NCI-H2196 treated with DMSO at 0.1 percent for 48 hours (cell line): ENCODE measurements around the gene IPO9.
A peak's percentile ranks its signal among the peaks of the same experiment; 100 is the strongest.
"Not testable (repeated sequence)": the region's sequence is repeated elsewhere in the genome, so short reads cannot be mapped to it uniquely, and the experiment has no call there.

ENCODE experiments used
- DNase-seq: peaks from one replicate; lab custom pipeline; 2025; ENCODE audit not compliant: unreplicated experiment; lab: John Stamatoyannopoulos, UW

IPO9 gene

DNA sequence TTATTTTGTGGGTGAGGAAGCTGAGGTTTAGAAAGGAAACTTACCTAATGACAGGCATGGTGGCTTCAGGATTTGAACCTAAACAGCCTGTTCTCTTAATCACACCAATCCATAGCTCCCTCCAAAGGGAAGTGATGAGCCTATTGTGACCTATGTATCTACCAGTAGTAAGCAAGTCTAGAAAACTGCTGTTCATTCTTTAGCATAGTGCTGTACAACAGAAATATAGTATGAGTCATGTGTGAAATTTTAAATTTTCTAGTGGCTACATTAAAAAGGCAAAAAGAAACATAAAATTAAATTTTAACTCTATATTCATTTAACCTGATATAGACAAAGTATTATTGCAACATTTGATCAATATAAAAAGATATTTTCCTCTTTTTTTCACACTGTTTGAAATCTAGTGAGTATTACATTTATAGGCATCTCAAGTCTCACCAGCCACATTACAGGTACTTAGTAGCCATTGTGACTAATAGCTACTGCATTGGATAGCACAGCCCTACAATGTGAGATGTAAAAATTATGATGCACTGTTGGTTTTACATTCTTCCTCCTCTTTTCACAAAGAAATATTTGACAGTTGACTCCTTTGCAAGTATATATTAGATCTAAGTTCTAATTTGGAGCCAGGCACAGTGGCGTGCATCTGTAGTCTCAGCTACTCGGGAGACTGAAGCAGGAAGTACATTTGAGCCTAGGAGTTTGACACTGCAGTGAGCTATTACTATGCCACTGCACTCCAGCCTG lies 16.6 kb downstream of the IPO9 start:
- no peak for DNase-seq

DNA sequence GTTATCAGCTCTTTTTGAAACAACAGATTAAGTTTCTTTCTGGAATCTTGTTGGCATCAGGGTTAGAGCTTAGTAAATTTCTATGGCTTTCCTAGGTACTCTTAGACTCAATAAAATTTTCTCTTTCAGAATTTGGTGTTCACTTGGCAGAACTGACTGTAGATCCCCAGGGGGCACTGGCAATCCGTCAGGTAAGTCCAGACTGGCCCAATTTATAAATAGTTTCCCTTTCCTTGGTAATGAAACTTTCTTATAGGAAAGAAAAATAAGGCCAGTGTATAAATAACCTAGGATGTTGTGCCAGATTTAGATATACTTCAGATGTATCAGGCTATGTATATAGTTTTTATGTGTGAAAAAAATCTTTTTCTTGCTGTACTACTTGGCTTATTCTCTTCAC lies 18.2 kb downstream of the IPO9 start:
- no peak for DNase-seq

DNA sequence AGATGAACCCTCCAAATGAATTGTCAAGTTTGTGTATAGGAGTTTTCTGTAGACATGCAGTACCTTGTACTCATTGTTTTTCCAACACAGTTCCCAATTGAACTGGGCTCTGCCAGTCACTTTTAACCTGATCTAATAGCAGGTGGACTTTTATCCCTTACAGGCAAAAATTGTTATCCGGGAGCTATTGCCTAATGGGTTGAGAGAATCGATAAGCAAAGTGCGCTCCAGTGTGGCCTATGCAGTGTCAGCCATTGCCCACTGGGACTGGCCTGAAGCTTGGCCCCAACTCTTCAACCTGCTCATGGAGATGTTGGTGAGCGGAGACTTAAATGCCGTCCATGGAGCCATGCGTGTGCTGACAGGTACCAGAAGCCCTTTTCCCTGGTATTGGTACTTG lies 19.3 kb downstream of the IPO9 start:
- DNase-seq, result no peak

DNA sequence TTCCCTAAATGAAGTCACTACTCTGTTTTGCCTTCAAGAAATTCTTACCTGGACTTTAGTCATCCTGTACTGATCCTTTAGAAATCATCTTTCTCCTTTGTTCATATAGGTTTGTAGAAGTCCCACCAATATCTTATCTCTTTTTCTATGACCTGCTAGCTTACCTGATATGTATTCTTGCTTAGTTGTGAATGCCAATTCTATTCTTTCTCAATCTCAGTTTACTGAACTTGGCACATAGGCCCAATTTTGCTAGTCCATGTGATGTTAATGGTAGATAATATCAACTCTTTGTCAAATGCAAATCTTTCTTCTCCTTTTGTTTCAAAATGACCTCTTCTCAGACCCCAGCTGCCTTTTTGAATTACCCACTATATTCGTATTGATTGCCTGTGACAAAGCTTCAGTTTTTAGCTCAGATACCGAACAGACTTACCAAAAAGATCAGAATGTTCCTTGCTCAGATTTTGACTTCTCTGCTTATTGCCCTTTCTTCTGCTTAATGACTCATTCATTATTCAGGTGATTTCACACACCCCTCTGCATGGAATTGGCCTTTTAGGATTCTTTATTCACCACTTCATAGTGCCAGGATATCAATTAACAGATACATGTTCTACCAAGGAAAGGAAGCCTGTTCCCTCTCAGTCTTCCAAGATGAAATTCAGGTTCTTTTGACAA lies 20.6 kb downstream of the IPO9 start:
- no peak for DNase-seq

DNA sequence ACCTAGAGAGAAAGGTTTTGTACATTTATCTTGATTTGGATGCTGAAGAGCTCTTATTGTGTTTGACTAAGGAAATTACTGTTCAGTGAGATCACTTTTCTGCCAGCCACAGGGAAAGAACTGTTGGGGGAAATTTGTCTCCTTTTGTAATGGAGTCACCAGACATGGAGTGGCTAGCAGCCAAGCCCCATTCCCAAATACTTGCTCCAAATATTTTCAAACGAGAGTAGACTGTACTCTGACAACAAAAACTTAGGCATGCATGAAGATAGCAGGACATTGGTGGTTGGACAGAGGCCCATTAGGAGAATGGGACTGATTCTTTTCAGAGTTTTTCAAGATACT lies 21.1 kb downstream of the IPO9 start:
- peak; percentile 33 for DNase-seq

DNA sequence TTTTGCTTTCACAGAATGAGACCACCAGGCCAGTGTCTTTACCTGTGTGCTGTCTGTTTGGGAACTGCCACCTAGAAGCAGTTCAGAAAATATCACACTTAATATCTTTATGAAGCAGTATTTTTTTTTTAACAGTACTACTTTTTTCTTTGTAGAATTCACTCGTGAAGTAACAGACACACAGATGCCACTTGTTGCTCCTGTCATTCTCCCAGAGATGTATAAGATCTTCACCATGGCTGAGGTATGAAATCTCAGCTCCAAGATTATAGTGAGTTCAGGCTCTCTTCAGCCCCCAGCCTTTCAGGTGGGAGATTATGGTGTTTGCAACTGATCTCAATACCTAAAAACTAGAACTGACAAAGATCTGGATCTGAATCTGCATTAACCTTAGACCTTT lies 23.0 kb downstream of the IPO9 start:
- DNase-seq, result no peak

DNA sequence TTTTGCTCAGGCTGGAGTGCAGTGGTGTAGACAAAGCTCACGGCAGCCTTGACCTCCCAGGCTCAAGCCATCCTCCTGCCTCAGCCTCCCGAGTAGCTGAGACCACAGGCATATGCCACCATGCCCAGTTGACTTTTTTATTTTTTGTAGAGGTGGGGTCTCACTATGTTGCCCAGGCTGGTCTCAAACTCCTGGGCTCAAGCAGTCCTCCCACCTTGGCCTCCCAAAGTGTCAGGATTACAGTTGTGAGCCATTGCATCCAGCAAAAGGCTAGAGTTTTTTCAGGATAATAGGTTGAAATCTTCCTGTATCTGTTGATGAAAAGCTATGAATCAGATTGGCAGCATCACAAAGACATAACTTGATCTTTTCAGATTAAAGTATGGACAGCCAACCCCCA lies 27.8 kb downstream of the IPO9 start:
- DNase-seq, result not testable (repeated sequence)

DNA sequence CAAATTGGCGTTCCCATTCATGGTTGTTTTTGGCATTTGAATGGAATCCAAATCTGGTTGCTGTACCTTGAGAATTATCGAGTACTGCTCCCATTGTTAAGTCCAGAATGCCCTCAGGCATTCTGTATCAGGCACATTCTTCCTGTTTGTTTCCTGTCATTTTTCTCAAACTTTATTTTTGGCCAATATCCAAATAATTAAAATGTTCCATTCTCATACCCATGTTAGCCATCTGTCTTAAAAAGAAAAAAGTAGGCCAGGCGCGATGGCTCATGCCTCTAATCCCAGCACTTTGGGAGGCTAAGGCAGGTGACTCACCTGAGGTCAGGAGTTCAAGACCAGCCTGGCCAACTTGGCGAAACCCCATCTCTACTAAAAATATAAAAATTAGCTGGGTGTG lies 30.5 kb downstream of the IPO9 start:
- DNase-seq, result no peak

DNA sequence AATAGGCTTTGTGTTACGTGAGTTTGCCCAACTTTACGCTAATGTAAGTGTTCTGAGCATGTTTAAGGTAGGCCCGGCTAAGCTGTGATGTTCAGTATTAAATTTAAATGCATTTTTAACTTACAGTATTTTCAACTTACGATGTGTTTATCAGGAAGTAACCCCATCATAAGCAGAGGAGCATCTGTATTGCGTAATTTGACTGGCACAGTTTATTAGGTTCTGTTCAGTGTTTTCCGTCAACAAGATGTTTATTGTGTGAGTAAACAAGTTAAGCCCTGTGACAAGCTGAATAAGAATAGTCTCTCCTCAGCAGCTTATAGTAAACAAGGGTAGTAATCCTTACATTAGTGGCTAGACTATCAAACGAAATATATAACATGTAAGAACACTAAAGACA lies 32.5 kb downstream of the IPO9 start:
- DNase-seq, result no peak

DNA sequence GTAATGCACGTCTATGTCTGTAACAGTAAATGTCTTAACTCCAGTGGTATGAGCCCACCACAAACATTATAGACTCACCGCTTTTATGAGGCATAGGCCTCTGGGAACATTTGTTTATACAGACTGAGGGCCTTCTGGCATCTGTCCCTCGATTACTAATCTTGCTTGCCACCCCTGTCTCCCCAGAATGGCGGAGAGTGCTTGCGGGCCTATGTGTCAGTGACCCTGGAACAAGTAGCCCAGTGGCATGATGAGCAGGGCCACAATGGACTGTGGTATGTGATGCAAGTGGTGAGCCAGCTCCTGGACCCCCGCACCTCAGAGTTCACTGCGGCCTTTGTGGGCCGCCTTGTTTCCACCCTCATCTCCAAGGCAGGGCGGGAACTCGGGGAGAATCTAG lies 41.4 kb downstream of the IPO9 start:
- DNase-seq, result no peak

DNA sequence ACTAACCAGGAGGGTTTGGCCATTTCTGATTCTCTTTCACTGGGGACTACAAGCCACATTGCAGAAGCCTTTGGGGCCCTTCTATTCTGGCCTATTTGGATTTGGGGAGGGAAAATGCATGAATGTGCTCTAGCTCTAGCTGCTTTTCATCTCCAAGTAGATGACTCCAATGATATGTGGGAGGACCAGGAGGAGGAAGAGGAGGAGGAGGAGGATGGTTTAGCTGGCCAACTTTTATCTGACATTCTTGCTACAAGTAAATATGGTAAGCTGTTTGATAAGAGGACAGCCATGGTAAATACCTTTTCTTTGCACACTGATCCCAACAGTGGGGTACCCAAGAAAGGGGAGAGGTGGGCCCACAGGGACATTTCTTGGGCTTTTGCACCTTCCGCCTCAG lies 45.7 kb downstream of the IPO9 start:
- DNase-seq, result no peak

DNA sequence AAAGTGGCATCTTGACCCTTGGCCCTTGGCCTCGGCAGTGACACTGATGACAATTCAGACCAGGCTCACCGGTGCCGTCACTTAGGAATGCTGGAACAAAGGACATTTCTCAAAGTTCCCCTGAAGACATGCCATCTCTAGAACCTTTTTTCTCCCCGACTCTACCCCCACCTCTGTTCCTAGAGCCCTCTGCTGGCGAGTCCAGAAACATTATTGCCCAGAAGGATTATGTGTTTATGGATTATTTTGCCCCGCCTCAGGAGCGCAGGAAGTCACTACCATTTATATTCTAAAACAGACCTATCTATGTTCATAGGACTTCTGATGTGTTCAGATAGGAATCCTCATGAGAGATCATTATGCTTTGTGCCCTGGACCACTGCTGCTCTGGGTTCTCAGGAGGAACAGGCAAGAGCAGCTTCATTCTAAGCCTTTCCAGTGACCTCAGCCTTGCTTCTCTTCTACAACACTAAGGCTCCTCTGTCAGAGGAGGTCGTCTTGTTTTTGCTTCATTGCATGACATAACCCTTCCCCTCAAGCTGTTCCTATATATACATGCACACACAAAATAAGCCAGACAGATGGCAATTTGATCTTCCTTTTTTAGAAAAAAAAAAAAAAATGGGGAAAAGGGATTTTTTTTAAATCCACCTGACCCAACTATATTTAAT lies 47.3 kb downstream of the IPO9 start:
- no peak for DNase-seq

DNA sequence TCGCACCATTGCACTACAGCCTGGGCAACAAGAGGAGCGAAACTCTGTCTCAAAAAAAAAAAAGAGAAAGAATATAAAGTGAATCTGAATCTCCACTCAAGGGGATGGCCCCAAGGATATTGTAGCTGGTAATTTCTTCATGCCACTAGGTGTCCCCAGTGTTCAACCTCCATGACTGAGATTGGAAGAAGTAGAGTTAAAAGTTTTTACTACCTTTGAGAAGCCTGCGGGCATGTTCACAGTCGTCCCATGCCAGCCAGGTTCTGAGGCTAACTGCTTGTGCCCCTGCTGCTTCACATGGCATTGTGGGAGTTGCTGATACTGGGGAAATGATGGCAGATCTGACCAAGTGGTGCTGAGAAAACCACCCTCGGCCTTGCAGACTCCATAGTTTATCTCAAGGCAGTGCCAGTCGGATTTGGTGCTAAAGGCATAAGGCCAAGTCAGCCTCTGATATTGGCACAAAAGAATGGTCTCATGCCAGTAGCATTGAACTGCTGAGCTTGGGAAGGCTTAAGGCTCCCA lies 49.0 kb downstream of the IPO9 start:
- no peak for DNase-seq

DNA sequence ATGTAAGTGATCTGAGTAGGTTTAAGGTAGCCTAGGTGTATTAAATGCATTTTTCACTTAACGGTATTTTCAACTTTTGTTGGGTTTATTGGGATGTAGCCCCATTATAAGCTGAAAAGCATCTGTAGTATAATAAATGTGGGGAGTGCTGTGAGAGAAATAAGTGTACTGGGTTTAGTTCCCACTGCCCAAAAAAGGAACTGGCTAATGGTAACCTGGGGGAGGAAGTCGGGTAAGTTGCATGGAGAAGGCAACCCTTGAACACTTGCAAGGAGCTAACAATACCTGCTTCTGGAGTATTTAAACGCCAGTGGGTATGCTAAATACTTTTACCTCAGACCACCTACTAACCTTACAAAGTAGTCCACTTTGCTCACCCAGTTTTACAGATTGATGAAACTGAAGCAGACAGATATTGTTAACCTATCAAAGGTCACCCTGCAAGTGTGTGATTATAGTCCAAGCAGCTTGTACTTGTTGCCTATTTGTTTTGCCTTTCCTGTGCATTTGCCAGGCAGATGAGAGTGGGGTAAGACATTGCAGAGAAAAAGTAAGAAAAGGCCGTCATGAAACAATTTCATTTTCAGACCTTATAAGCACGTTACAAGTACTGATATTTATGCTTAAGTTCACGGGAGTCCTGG lies 52.1 kb downstream of the IPO9 start:
- no peak for DNase-seq

DNA sequence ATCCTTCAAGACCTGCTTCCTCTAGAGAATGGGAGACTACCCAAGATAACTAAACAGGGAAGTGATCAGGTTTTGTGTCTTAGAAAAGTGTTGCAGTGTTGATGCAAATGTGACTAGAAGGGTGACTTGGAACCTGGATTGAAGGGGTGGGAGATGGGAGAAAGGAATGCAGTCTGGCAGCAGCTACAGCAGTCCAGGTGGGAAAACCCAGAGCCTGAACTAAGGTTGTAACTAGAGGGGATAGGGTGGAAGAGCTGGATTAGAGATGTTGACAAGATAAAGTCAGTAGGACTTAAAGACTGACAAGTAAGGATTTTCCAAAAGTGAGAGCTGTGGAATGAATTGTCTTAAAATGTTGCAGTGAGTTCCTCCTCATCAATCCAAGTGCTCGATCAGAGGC lies 52.7 kb downstream of the IPO9 start:
- no peak for DNase-seq

DNA sequence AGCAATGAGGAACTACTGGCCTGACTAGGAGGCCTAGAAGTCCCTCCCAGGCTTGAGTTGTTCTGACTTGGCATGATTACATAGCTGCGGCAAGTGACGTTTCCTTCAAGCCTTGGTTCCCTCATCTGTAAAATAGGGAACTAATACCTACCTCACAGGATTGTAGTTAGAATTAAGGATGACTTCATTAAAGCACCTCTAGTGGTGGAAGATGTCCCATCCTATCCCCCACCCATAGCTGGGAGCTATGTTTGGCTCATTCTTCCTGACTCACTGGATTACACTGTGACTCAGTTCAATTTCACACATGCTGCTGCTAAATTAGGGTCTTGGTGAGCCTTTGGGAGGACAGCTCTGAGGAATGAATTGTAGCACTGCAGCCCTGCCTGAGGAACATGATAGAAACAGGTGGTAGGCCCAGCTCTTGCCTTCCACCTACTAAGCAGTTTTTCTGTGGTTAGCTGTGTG lies 53.7 kb downstream of the IPO9 start:
- DNase-seq, result no peak

DNA sequence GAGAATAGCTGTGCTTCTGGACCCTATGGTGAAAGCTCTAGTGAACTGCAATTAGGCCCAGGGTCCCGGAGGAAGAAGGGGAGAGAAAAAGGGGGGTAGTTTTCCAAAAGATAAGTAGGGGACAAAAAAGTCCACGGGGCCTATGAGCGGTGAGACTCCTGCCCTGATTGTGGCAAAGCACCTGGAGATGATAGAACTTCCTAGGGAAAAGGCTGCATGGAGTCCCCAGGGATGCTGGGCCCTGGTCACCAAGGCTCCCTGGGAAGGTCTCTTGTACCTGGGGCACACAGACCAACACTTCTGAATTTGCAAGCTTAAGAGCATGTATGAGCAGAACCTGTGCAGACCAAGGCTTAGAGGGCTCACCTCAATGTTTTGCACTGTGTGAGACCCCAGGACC lies 54.3 kb downstream of the IPO9 start:
- no peak for DNase-seq

DNA sequence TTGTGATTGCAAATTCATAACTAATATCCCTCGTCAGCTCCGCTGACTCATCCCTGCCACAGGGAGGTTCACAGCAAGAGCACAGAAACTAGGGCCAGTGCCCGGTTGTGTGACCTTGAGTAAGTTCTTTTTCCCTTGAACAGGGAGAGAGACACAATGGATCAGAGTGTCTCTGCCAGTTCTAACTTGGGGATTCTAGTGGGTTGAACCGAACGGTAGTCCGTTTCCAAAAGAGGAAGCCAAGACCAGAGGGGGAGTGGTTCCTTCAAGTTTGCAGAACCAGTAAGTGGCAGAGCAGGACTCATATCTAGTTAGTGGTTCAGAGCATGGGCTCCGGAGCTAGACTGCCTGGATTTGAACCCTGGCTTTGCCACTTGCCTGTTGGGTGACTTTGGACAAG lies 54.8 kb downstream of the IPO9 start:
- DNase-seq, result no peak

DNA sequence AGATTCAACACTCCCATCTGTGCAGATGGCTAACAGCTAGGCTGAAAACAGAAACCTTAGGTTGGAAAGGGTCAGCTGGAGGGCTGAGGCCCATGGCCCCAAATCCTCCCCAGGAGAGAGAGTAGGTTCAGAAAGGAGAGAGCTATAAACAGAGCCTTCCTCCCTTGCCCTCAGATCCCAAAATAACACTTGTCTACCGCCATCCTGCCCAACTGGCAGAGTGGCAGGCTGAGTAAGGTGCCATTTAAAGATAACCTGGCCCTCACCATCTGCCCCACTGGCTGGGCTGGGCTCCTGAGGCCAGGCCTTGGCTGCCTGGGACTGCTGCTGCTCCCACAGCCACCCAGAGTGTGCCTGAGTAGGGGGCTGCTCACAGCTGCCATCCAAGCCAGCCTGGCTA lies 55.5 kb downstream of the IPO9 start:
- no peak for DNase-seq

DNA sequence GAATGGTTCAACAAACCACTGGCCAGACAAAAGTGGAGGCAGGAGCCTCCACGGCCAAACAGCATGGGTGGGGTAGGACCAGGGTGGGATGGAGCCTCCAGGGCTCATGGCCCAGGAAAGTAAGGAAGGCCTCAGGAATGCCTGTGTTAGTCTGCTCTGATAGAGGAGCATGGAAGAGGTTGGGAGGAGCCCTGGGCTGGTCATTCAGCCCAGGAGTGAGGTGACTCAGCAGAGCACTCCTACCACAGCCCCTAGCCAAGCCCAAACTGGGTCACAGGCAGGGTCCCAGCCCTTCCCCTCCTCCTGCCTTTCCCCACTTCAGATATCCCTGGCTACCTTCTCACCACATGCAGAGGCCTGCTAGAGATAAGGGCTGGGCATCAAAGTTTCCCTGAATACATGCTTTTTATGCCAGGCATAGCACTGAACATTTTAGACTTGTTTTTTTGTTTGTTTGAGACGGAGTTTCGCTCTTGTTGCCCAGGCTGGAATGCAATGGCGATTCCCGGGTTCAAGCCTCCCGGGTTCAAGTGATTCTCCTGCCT lies 56.6 kb downstream of the IPO9 start:
- DNase-seq, result no peak

DNA sequence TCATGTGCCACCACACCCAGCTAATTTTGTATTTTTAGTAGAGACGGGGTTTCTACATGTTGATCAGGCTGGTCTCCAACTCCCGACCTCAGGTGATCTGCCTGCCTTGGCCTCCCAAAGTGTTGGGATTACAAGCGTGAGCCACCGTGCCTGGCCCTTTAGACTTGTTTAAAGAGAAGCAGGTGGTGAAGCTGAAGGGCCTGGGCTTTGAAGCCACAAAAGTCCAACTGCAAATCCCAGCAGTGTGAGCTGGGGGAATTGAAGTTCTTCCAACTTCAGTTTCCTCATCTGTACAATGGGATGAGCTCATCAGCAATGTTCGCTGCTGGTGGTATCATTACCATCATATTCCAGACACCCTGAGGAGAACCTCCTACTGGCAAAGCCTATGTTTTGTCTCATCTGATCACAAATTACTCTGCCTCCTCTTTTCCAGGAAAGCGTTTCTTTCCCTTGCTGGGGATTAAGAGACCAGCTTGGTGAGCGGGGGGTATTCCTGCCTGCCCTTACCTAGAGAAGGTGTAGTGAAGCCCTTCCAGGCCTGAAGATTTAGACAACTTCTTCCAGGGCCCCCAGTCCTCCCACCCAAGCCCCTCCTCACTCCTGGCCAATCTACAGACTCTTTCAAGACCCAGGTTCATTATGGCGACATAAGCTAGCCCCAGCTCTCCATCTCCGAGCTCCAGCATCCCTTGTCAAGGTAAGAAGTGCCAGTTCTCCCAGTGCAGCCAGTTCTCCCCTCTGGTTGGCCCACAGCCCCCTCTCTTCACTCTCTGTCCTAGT lies 57.3 kb downstream of the IPO9 start:
- no peak for DNase-seq
